Tibial nerve (tissue), 4 donors: ENCODE data around the gene UXS1.

Experiments used
- CTCF ChIP-seq, 5 experiments: fragments of 200-600 bp in 3 of 5; fragments of 450-650 bp in 2 of 5; sonication (generic) in 3 of 5; IDR thresholded peaks; one replicate each; pipeline ENCODE4 v1.5.1; 2016 to 2019; ENCODE audit warnings: antibody characterized with exemption in 5 of 5, mild to moderate bottlenecking in 3 of 5, moderate library complexity in 2 of 5
- EP300 ChIP-seq, 2 donors: sonication (generic); formaldehyde crosslinking; IDR thresholded peaks; one replicate each; pipeline ENCODE4 v1.6.1; 2017; ENCODE audit warnings: antibody characterized with exemption in 2 of 2, mild to moderate bottlenecking in 1 of 2
- POLR2A ChIP-seq, 2 donors: fragments of 450-650 bp; IDR thresholded peaks; one replicate each; pipeline ENCODE4 v1.6.1; 2017; ENCODE audit warnings: antibody characterized with exemption in 2 of 2, mild to moderate bottlenecking in 2 of 2, moderate library complexity in 2 of 2

DNA sequence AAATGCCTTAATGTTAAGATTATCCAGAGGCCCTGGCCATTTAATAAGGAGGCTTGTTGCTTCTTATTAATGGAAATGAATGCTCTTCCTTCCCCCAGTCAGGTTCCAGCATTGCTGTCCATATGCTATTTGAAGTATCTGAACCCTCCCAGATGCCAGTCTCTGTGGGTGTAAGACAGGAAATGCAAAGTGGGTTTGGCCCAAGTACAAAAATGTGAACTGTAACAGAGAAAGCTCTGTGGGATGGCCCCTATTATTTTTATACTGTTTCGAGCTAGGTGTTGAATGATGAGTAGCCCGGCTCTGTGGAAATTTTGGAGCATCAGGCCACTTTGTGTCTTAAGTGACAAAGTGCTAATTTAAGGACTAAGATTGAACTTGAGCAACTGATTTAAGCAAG lies 141.0 kb downstream of the UXS1 start:
- TF ChIP-seq CTCF (IDR thresholded peaks at IDR 0.05) (no peak), POLR2A (IDR thresholded peaks at IDR 0.05) (no peak), EP300 (IDR thresholded peaks at IDR 0.05) (no peak)
